Activated T-helper 17 cell treated with anti-CD3 and anti-CD28 coated beads, Interleukin-2, amount 50 U/mL, for 72 hours (primary cell): ENCODE data around the gene PLEKHA5. TPM values are rescaled to one million over a fixed set of nuclear protein-coding genes. Genes with fewer than 3 reads are reported as not detected.
"Not testable (repeated sequence)": the region's sequence is repeated elsewhere in the genome, so short reads cannot be mapped to it uniquely, and the experiment has no call there.

Experiments
- ATAC-seq: fragments of 150-1000 bp; cut with Tn5 transposase; replicated peaks from 2 replicates; pipeline ENCODE4 v1.10.0; 2021; ENCODE audit warnings: mild to moderate bottlenecking, moderate library complexity
- H3K27ac Mint-ChIP-seq: one replicate; pipeline ENCODE4 v1.8.0; 2022; ENCODE audit warnings: mixed read lengths
- H3K27me3 Mint-ChIP-seq: one replicate; pipeline ENCODE4 v1.8.0; 2022; ENCODE audit warnings: mixed read lengths
- H3K36me3 Mint-ChIP-seq: one replicate; pipeline ENCODE4 v1.8.0; 2022; ENCODE audit warnings: low read depth, mild to moderate bottlenecking, mixed read lengths
- H3K4me1 Mint-ChIP-seq: one replicate; pipeline ENCODE4 v1.8.0; 2022; ENCODE audit warnings: mixed read lengths
- H3K4me3 Mint-ChIP-seq: one replicate; pipeline ENCODE4 v1.8.0; 2022; ENCODE audit warnings: mild to moderate bottlenecking, mixed read lengths
- H3K9me3 Mint-ChIP-seq: one replicate; pipeline ENCODE4 v1.8.0; 2022; ENCODE audit warnings: mixed read lengths
- total RNA-seq, 2 donors: library from RNA; stranded (reverse); gene quantifications; one replicate each; pipeline ENCODE4 v1.2.3, GENCODE V29; 2022

Gene PLEKHA5
- total RNA-seq, 2 donors from 2014 or later = 8.6 to 10.4 TPM

DNA sequence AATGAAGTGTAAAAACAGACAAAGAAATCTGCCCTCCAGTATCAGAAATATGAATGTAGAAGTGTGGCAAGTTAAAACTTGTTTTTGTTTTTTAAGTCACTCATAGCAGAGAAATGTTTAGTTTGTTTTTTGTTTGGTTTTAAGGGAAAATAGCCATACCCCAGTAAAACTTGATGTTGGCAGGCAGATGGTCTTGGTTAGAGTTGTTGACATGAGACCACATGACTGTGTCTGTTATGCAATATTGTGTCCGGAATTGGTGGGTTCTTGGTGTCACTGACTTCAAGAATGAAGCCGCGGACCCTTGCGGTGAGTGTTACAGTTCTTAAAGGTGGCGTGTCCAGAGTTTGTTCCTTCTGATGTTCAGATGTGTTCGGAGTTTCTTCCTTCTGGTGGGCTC lies 99.5 kb downstream of the PLEKHA5 start:
- not testable (repeated sequence) for H3K4me1 Mint-ChIP-seq, H3K9me3 Mint-ChIP-seq, H3K27ac Mint-ChIP-seq, H3K27me3 Mint-ChIP-seq, ATAC-seq, H3K4me3 Mint-ChIP-seq, H3K36me3 Mint-ChIP-seq

DNA sequence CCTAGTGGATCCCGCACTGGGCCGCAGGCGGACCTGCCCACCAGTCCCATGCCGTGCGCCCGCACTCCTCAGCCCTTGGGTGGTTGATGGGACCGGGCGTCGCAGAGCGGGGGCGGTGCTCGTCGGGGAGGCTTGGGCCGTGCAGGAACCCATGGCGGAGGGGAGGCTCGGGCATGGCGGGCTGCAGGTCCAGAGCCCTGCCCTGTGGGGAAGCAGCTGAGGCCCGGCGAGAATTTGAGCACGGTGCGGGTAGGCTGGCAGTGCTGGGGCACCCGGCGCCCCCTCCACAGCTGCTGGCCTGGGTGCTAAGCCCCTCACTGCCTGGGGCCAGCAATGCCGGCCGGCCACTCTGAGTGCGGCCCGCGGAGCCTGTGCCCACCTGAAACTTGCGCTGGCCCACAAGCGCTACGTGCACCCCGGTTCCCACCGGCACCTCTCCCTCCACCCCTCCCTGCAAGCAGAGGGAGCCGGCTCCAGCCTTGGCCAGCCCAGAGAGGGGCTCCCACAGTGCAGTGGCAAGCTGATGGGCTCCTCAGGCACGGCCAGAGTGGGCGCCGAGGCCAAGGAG lies 100.8 kb downstream of the PLEKHA5 start:
- Mint-ChIP-seq H3K4me3 (no peak overlapping the region), H3K27ac (no peak overlapping the region), H3K4me1 (no peaks in the 10 kb centered on the region), H3K27me3 (no peaks in the 10 kb centered on the region), H3K36me3 (no peaks in the 10 kb centered on the region), H3K9me3 (peaks cover 5% of the 10 kb centered on the region)
- ATAC-seq = no peak

GRCh38 chr12:19230896-19231295 lies 101.4 kb downstream of the PLEKHA5 start:
- no peak overlapping the region for H3K4me3 Mint-ChIP-seq
- ATAC-seq = no peak
- H3K4me1 Mint-ChIP-seq = peaks cover 4% of the 10 kb centered on the region
- no peak overlapping the region for H3K27ac Mint-ChIP-seq
- H3K36me3 Mint-ChIP-seq = no peaks in the 10 kb centered on the region
- no peaks in the 10 kb centered on the region for H3K27me3 Mint-ChIP-seq
- H3K9me3 Mint-ChIP-seq = peaks cover 5% of the 10 kb centered on the region

DNA sequence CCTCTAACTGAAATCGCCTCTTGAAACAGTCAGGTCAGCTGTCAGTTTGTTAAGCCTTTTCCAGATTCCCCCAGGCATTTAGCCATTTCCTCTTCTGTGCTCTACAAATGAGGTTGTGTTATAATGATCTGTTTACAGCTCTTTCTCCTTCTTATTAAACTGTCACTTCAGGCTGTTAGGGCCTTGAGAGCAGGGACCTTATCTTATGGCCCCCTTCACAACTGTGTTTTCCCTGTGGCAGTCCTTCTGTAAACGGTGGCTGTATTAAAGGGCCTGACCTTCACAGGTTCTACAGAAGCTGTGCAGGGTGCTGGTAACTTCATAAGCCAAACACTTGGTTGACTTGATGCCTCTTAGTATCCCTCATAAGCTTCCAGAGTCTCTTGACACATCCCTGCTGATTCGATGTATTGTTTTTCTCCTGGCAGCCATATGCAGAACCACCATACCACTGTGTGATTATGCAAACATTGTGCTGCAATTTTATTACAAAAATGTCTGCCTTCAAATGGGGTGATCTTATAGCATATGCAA lies 104.7 kb downstream of the PLEKHA5 start:
- Mint-ChIP-seq H3K4me1 (peaks cover 6% of the 10 kb centered on the region), H3K36me3 (no peaks in the 10 kb centered on the region), H3K9me3 (peaks cover 3% of the 10 kb centered on the region), H3K27ac (no peak overlapping the region), H3K4me3 (no peak overlapping the region), H3K27me3 (no peaks in the 10 kb centered on the region)
- no peak for ATAC-seq

DNA sequence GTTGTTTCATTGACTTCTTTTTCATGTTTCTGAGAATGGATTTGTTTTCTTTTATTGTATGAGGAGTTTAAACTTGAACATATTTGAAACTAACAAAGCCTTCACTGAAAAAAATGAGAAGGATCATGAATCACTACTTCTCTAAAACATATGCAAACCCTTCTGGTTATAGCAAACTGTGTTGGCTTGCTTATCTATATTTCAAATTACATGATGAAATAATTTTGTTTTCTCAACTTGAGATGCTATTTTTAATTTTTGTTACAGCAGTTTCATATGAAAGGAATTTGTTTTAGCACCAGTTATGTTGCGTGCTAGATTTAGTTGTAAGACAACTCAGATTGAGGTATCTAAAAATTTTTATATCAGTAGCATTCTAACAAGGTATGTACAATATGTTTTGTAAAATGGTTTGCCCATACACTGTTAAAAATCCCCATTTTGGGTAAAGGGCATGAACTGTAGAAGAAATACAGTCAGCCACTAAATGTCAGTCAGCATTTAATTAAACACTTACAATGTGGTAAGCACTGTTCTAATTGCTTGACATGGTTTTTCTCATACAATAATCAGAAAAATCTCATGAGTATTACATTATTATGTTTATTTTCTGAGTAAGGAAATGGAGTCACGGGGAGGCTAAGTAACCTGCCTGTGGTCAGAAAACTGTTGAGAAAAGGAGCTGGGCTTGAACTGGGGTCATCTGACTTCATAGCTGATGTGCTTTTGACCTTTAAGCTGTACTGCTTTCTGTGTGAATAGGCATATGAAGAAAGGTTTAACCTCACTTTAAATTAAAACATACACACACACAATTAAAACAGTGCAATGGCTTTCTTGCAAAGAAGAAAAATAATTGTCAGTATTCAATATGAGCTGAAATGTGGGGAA lies 105.7 kb downstream of the PLEKHA5 start:
- H3K27me3 Mint-ChIP-seq = no peaks in the 10 kb centered on the region
- no peak for ATAC-seq
- no peaks in the 10 kb centered on the region for H3K36me3 Mint-ChIP-seq
- peaks cover 6% of the 10 kb centered on the region for H3K4me1 Mint-ChIP-seq
- no peaks in the 10 kb centered on the region for H3K9me3 Mint-ChIP-seq
- no peak overlapping the region for H3K27ac Mint-ChIP-seq
- H3K4me3 Mint-ChIP-seq = no peak overlapping the region

DNA sequence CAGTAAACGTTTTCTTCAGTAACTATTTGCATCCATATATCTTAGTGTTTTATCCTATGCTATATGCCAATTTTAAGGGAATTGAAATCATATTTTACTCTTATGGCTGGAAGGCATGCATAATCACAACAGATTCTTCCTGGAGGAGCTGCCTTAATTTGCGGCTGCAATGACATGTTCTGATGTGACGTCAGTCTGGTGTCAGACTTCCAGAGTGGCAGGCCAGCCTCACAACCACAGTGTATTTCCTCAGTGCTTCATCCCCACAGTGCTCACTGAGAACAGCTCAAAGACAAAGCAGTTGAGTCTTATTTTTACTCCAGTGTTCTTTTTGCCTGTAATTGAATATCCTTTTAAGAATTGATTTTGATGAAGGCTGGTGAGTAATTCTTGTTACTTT lies 107.1 kb downstream of the PLEKHA5 start:
- H3K27ac Mint-ChIP-seq = no peak overlapping the region
- H3K4me1 Mint-ChIP-seq = peaks cover 6% of the 10 kb centered on the region
- H3K4me3 Mint-ChIP-seq = no peak overlapping the region
- ATAC-seq = no peak
- H3K36me3 Mint-ChIP-seq = no peaks in the 10 kb centered on the region
- H3K9me3 Mint-ChIP-seq = no peaks in the 10 kb centered on the region
- no peaks in the 10 kb centered on the region for H3K27me3 Mint-ChIP-seq

DNA sequence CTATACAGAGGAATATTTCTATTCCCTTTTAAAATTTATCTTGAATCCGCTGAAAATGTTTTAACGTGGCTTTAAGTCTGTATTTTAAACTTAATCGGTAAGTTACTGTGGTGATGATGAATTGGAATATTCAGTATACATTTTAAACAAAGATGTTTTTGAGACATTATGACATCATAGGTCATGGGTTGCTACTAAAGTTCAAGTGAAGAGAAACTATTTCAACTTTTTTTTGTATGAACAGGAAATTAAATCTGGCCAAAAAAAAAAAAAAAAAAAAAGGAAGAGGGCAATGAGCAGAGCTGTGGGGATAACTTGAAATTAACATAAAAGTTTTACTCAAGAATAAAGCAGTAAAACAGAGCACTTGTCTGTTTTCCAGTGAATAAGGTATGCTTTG lies 109.0 kb downstream of the PLEKHA5 start:
- Mint-ChIP-seq H3K4me3 (no peak overlapping the region), H3K4me1 (peaks cover 11% of the 10 kb centered on the region)

DNA sequence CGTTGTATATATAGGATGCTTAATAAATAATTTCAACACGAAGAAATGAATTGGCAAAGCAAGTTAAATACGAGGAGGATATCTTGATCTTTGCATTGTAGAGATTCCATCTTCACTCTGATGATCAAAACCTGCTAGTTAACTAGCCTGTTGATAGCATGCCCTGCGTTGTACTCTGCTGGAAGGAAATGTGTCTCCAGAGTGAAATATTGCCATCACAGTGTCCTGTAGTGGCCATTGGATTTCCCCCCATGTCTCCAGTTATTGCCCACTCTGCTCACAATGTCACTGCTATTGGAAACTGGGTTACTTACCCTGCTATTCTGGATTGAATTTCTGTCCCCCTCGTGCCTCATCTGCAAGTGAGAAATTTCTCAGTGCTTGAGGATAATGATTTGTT lies 109.6 kb downstream of the PLEKHA5 start:
- H3K4me3 Mint-ChIP-seq = no peak overlapping the region
- no peak for ATAC-seq
- no peaks in the 10 kb centered on the region for H3K27me3 Mint-ChIP-seq
- no peaks in the 10 kb centered on the region for H3K36me3 Mint-ChIP-seq
- no peaks in the 10 kb centered on the region for H3K9me3 Mint-ChIP-seq
- no peak overlapping the region for H3K27ac Mint-ChIP-seq
- peaks cover 11% of the 10 kb centered on the region for H3K4me1 Mint-ChIP-seq

More for the DNA sequence above, 109.0 kb downstream of the PLEKHA5 start:
- no peak overlapping the region for H3K27ac Mint-ChIP-seq
- ATAC-seq = no peak
- H3K9me3 Mint-ChIP-seq = no peaks in the 10 kb centered on the region
- H3K36me3 Mint-ChIP-seq = no peaks in the 10 kb centered on the region
- H3K27me3 Mint-ChIP-seq = no peaks in the 10 kb centered on the region

DNA sequence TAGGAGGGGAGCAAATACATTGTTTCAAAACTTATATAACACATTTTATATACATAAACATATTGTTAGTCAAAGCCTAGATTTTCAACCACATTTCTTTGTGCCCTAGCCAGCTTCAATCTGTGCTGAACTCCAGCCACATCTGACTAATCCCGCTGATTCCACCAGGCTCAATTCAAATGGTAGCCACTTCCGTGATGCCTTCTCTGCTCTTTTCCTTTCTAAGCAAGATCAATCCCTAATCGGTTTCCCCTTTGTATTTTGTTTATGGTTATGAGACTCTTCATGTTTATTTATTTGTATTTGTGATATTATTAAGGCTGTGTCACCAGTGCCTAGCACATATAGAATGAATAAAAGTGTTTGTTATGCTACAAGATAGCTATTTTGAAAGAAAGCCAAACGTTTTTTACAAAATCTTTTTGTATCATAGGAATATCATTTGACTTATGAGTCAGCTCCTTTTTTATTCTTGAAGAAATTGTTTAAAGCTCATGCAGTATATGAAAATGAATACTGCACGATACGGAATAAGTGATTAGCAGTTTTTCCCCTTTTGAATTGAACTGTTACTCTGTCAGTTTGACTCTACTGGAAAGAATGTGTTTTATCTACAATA lies 110.2 kb downstream of the PLEKHA5 start:
- Mint-ChIP-seq H3K27ac (no peak overlapping the region), H3K36me3 (no peaks in the 10 kb centered on the region), H3K4me3 (no peak overlapping the region), H3K9me3 (no peaks in the 10 kb centered on the region), H3K4me1 (peaks cover 11% of the 10 kb centered on the region), H3K27me3 (no peaks in the 10 kb centered on the region)
- ATAC-seq = no peak

DNA sequence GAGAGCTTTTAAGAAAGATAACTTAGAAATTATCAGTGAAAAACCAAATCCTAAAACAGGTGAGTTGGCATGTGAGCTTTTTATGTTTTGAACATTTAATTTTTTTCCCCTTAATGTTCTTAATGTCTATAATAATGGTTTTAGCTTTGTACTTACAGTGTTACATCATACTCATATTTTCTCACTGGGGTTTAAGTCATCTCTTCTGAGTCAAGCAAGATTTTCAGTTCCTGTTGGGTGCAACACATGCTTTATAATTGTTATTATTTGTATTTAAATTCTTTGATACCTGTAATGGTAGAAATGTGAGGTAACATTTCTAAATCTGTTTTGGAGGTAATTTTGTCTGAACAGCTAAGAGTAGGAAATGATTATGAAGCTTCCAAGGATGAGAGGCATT lies 113.0 kb downstream of the PLEKHA5 start:
- H3K4me1 Mint-ChIP-seq = peaks cover 5% of the 10 kb centered on the region
- H3K27ac Mint-ChIP-seq = peak overlapping the region; percentile 40
- no peaks in the 10 kb centered on the region for H3K9me3 Mint-ChIP-seq
- H3K4me3 Mint-ChIP-seq = no peak overlapping the region
- H3K36me3 Mint-ChIP-seq = no peaks in the 10 kb centered on the region
- no peaks in the 10 kb centered on the region for H3K27me3 Mint-ChIP-seq
- ATAC-seq = no peak

- no peak for ATAC-seq
Measured at GRCh38 chr12:19243551-19243950, 114.0 kb downstream of the PLEKHA5 start.

GRCh38 chr12:19244312-19244711 lies 114.8 kb downstream of the PLEKHA5 start:
- peaks cover 5% of the 10 kb centered on the region for H3K4me1 Mint-ChIP-seq
- no peak for ATAC-seq
- no peaks in the 10 kb centered on the region for H3K36me3 Mint-ChIP-seq

More at GRCh38 chr12:19243551-19243950, 114.0 kb downstream of the PLEKHA5 start:
- no peaks in the 10 kb centered on the region for H3K9me3 Mint-ChIP-seq
- no peak overlapping the region for H3K27ac Mint-ChIP-seq
- no peaks in the 10 kb centered on the region for H3K36me3 Mint-ChIP-seq
- H3K4me1 Mint-ChIP-seq = peaks cover 5% of the 10 kb centered on the region
- H3K4me3 Mint-ChIP-seq = no peak overlapping the region
- no peaks in the 10 kb centered on the region for H3K27me3 Mint-ChIP-seq

GRCh38 chr12:19245106-19245505 lies 115.6 kb downstream of the PLEKHA5 start:
- Mint-ChIP-seq H3K4me1 (peaks cover 5% of the 10 kb centered on the region), H3K9me3 (no peaks in the 10 kb centered on the region), H3K27ac (no peak overlapping the region), H3K36me3 (no peaks in the 10 kb centered on the region), H3K4me3 (no peak overlapping the region), H3K27me3 (no peaks in the 10 kb centered on the region)
- no peak for ATAC-seq

More at GRCh38 chr12:19244312-19244711, 114.8 kb downstream of the PLEKHA5 start:
- Mint-ChIP-seq H3K27me3 (no peaks in the 10 kb centered on the region), H3K4me3 (no peak overlapping the region), H3K9me3 (no peaks in the 10 kb centered on the region), H3K27ac (no peak overlapping the region)

GRCh38 chr12:19245666-19246065 lies 116.1 kb downstream of the PLEKHA5 start:
- Mint-ChIP-seq H3K9me3 (no peaks in the 10 kb centered on the region), H3K4me1 (peaks cover 5% of the 10 kb centered on the region), H3K27me3 (no peaks in the 10 kb centered on the region), H3K36me3 (no peaks in the 10 kb centered on the region), H3K27ac (no peak overlapping the region), H3K4me3 (no peak overlapping the region)
- no peak for ATAC-seq

- H3K9me3 Mint-ChIP-seq = no peaks in the 10 kb centered on the region
- H3K4me1 Mint-ChIP-seq = peaks cover 5% of the 10 kb centered on the region
- ATAC-seq = no peak
Measured at GRCh38 chr12:19246933-19247332, 117.4 kb downstream of the PLEKHA5 start.

More at GRCh38 chr12:19246933-19247332, 117.4 kb downstream of the PLEKHA5 start:
- no peak overlapping the region for H3K4me3 Mint-ChIP-seq
- no peak overlapping the region for H3K27ac Mint-ChIP-seq
- no peaks in the 10 kb centered on the region for H3K36me3 Mint-ChIP-seq
- H3K27me3 Mint-ChIP-seq = no peaks in the 10 kb centered on the region
